Mesothelial cell of epicardium (in vitro differentiated cells): ENCODE measurements around the gene RAB38. TPM values are rescaled to one million over a fixed set of nuclear protein-coding genes. Genes with fewer than 3 reads are reported as not detected.

Source experiments
- DNase-seq, 2 experiments: peaks; one replicate each; pipeline ENCODE4 v3.0.0; 2021; ENCODE audit warnings: low spot score in 2 of 2; ENCODE audit not compliant: unreplicated experiment in 2 of 2
- H3K27ac Mint-ChIP-seq: 2 replicates; pipeline ENCODE4 v1.8.0; 2021; ENCODE audit warnings: mixed read lengths
- H3K27me3 Mint-ChIP-seq: 2 replicates; pipeline ENCODE4 v1.8.0; 2021; ENCODE audit warnings: low read depth, mixed read lengths
- H3K36me3 Mint-ChIP-seq: 2 replicates; pipeline ENCODE4 v1.8.0; 2021; ENCODE audit warnings: mixed read lengths
- H3K4me1 Mint-ChIP-seq: 2 replicates; pipeline ENCODE4 v1.8.0; 2021; ENCODE audit warnings: mixed read lengths
- H3K4me3 Mint-ChIP-seq: 2 replicates; pipeline ENCODE4 v1.8.0; 2021; ENCODE audit warnings: mild to moderate bottlenecking, moderate library complexity, mixed read lengths
- H3K9me3 Mint-ChIP-seq: 2 replicates; pipeline ENCODE4 v1.8.0; 2021; ENCODE audit warnings: mixed read lengths
- total RNA-seq: library from RNA; stranded (reverse); gene quantifications from 3 replicates; pipeline ENCODE4 v1.2.1, GENCODE V29; 2021
- TF ChIP-seq, protein P1 (sequence below): fragments of 200-600 bp; sonication (generic); IDR thresholded peaks from one replicate; pipeline ENCODE4 v1.5.0; 2021; ENCODE audit warnings: antibody characterized with exemption; ENCODE audit not compliant: unreplicated experiment

The RAB38 gene
- total RNA-seq, 1 donor from 2014 or later: 44.3 TPM

DNA sequence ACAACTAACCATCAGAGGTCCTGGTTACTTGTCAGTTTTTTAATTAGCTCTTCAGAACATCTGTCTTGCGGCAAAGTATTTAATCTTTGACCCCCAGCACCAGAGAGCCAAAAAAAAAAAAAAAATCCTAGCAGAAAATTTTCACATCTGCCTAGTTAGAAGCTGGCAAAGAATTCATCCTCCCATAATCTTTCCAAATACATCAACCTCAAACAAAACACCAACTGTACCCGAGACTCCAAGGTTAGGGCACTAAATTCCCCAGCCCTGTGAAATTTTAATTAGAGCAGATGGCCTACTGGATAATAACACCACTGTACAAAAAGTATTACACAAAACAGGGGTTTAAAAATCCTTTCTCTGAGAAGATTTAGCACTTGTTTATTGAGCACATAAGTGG, 55.7 kb downstream of the RAB38 start:
- Mint-ChIP-seq H3K36me3 (peaks cover 11% of the 10 kb centered on the region), H3K4me3 (no peak overlapping the region), H3K27me3 (no peaks in the 10 kb centered on the region), H3K9me3 (peaks cover 4% of the 10 kb centered on the region), H3K4me1 (peaks cover 23% of the 10 kb centered on the region), H3K27ac (peak overlapping the region; percentile 54)
- DNase-seq: no peak
- TF ChIP-seq, protein P1, sequence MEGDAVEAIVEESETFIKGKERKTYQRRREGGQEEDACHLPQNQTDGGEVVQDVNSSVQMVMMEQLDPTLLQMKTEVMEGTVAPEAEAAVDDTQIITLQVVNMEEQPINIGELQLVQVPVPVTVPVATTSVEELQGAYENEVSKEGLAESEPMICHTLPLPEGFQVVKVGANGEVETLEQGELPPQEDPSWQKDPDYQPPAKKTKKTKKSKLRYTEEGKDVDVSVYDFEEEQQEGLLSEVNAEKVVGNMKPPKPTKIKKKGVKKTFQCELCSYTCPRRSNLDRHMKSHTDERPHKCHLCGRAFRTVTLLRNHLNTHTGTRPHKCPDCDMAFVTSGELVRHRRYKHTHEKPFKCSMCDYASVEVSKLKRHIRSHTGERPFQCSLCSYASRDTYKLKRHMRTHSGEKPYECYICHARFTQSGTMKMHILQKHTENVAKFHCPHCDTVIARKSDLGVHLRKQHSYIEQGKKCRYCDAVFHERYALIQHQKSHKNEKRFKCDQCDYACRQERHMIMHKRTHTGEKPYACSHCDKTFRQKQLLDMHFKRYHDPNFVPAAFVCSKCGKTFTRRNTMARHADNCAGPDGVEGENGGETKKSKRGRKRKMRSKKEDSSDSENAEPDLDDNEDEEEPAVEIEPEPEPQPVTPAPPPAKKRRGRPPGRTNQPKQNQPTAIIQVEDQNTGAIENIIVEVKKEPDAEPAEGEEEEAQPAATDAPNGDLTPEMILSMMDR: no peak

DNA sequence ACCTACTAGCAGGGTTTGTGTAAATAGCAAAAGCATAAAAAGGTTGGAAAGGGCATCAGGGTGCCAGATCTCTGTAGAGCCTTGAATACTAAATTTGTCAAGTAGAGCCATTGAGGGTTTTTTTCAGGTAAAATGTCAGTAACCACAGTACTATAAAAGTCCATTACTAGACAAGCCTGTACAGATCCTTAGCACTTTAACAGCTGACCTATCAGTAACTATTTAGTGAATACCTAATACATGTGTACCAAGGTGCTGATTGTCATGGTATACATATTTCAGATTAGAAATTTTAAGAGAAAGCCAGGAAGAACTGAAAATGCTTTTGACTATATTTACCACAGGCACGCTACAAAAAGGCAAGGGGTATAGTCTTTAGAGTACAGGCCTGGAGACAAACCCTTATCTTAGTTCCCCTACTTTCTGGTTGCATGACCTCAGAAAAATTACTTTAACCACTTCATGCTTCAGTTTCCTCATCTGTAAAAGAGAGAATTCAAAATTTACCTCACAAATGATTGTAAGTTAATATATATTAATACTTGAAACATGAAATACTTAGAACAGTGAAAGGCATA, 57.9 kb downstream of the RAB38 start:
- TF ChIP-seq, protein P1: no peak
- Mint-ChIP-seq H3K36me3 (peaks cover 13% of the 10 kb centered on the region), H3K4me1 (peaks cover 25% of the 10 kb centered on the region), H3K4me3 (no peak overlapping the region), H3K27ac (peak overlapping the region; percentile 10), H3K9me3 (peaks cover 4% of the 10 kb centered on the region), H3K27me3 (no peaks in the 10 kb centered on the region)
- DNase-seq: no peak

GRCh38 chr11:88115828-88116755, 59.2 kb downstream of the RAB38 start:
- peak overlapping the region; percentile 74 for H3K27ac Mint-ChIP-seq
- DNase-seq: no peak
- H3K4me1 Mint-ChIP-seq: peaks cover 25% of the 10 kb centered on the region
- H3K36me3 Mint-ChIP-seq: peaks cover 23% of the 10 kb centered on the region
- no peak overlapping the region for H3K4me3 Mint-ChIP-seq
- peaks cover 6% of the 10 kb centered on the region for H3K9me3 Mint-ChIP-seq
- no peaks in the 10 kb centered on the region for H3K27me3 Mint-ChIP-seq
- TF ChIP-seq, protein P1: no peak

GRCh38 chr11:88114486-88115045, 60.7 kb downstream of the RAB38 start:
- H3K4me3 Mint-ChIP-seq: no peak overlapping the region
- peak overlapping the region; percentile 5 for H3K27ac Mint-ChIP-seq
- TF ChIP-seq, protein P1: no peak
- DNase-seq: no peak
- peaks cover 30% of the 10 kb centered on the region for H3K36me3 Mint-ChIP-seq
- H3K27me3 Mint-ChIP-seq: no peaks in the 10 kb centered on the region
- H3K4me1 Mint-ChIP-seq: peaks cover 25% of the 10 kb centered on the region
- peaks cover 10% of the 10 kb centered on the region for H3K9me3 Mint-ChIP-seq

DNA sequence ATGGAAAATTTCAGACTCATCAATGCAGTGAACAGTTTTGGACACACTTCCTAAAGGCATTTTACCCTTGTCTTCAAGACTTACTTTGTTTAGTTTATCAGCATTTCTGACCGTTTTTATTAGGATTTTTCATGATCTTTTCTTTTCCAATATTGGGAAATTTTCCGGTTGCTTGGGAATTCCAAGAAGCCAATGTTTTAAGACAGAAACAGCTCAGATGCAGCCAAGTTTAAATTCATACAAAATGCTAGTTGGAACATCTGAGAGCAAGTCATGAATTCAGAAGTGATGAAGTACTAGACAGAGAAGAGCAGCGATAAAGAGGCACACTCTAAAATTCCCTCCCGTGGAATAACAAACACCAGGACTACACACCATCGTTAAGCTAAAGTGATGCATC, 68.6 kb downstream of the RAB38 start:
- TF ChIP-seq, protein P1: no peak
- Mint-ChIP-seq H3K4me1 (peaks cover 31% of the 10 kb centered on the region), H3K27me3 (no peaks in the 10 kb centered on the region), H3K9me3 (peaks cover 31% of the 10 kb centered on the region), H3K36me3 (peaks cover 42% of the 10 kb centered on the region), H3K4me3 (no peak overlapping the region), H3K27ac (peak overlapping the region; percentile 45)
- no peak for DNase-seq
